ENCODE data around the gene TRMT2A.
A peak's percentile ranks its signal among the peaks of the same experiment; 100 is the strongest.

DNA sequence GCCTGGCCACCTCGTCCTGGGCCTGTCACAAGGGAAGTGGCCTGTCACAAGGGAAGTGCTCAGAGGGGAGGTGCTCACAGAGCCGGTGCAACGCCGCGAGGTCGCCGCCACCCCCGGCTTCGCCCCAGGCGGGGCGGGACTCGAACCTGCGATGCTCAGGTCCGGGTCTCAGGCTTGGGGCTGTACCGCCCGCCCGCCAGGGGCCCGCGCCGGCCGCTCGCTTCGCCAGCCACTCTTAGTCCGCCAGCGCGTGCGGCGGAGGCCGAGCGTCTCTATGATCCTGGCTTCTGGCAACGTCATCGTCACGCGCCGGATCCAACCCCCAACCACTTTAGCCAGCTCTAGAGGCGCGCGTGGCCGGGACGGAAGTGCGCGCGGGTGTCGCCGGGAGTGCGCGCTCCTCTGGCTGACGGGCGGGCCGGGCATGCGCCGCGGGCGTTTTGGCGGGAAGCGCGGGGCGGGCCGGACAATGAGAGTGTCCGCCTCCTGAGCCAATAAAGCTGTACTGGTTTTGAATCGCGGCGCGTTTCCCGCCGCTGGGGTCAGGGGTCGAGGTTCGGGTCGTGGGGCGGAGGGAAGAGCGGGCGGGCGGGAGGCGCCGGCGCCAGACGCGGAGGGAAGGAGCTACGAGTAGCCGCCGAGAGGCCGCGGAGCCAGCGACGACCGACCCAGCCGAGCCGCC, at the start of gene TRMT2A:
- TF ChIP-seq, protein P1, sequence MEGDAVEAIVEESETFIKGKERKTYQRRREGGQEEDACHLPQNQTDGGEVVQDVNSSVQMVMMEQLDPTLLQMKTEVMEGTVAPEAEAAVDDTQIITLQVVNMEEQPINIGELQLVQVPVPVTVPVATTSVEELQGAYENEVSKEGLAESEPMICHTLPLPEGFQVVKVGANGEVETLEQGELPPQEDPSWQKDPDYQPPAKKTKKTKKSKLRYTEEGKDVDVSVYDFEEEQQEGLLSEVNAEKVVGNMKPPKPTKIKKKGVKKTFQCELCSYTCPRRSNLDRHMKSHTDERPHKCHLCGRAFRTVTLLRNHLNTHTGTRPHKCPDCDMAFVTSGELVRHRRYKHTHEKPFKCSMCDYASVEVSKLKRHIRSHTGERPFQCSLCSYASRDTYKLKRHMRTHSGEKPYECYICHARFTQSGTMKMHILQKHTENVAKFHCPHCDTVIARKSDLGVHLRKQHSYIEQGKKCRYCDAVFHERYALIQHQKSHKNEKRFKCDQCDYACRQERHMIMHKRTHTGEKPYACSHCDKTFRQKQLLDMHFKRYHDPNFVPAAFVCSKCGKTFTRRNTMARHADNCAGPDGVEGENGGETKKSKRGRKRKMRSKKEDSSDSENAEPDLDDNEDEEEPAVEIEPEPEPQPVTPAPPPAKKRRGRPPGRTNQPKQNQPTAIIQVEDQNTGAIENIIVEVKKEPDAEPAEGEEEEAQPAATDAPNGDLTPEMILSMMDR (IDR thresholded peaks at IDR 0.05) = peak in 4 of 6 experiments; percentile 22 to 54 (median 40)
- peak in 2 of 4 donors; percentile 41 to 75 for TF ChIP-seq POLR2A (IDR thresholded peaks at IDR 0.05)
